Trophoblast cell (in vitro differentiated cells and primary cell): ENCODE data around the gene EAPP.
"Not testable (repeated sequence)": the region's sequence is repeated elsewhere in the genome, so short reads cannot be mapped to it uniquely, and the experiment has no call there.

Source experiments
- DNase-seq, 2 donors: peaks; one replicate each; pipeline ENCODE4 v3.0.0-alpha.2; 2016
- H2AFZ ChIP-seq: 2 replicates; pipeline ENCODE4 v1.6.1; 2013; ENCODE audit warnings: low read length, moderate library complexity, mild to moderate bottlenecking; ENCODE audit not compliant: insufficient read depth, poor library complexity
- H2AK5ac ChIP-seq: 2 replicates; pipeline ENCODE4 v1.6.1; 2013; ENCODE audit warnings: mild to moderate bottlenecking, low read length
- H2BK120ac ChIP-seq: 2 replicates; pipeline ENCODE4 v1.6.1; 2013; ENCODE audit warnings: low read length, mild to moderate bottlenecking, moderate library complexity; ENCODE audit not compliant: insufficient read depth, poor library complexity
- H2BK12ac ChIP-seq: 2 replicates; pipeline ENCODE4 v1.6.1; 2013; ENCODE audit warnings: mild to moderate bottlenecking, low read length, moderate library complexity
- H2BK5ac ChIP-seq: 2 replicates; pipeline ENCODE4 v1.6.1; 2013; ENCODE audit warnings: low read length, low read depth, moderate library complexity, mild to moderate bottlenecking; ENCODE audit not compliant: poor library complexity
- H3K14ac ChIP-seq: 2 replicates; pipeline ENCODE4 v1.6.1; 2013; ENCODE audit warnings: mild to moderate bottlenecking, low read length
- H3K18ac ChIP-seq: 2 replicates; pipeline ENCODE4 v1.6.1; 2013; ENCODE audit warnings: mild to moderate bottlenecking, low read length
- H3K23ac ChIP-seq: 2 replicates; pipeline ENCODE4 v1.6.1; 2013; ENCODE audit warnings: low read length
- H3K27ac ChIP-seq: 2 replicates; pipeline ENCODE4 v1.5.1; 2013; ENCODE audit warnings: low read depth, mild to moderate bottlenecking, inconsistent platforms, low read length, moderate library complexity
- H3K27me3 ChIP-seq: 2 replicates; pipeline ENCODE4 v1.6.1; 2013; ENCODE audit warnings: inconsistent platforms, mild to moderate bottlenecking, low read length, moderate library complexity; ENCODE audit not compliant: insufficient read depth
- H3K36me3 ChIP-seq, 2 experiments: 1 replicate in 1 of 2; 2 replicates in 1 of 2; pipeline ENCODE4 v1.6.1; 2013; ENCODE audit warnings: low read length in 2 of 2, mild to moderate bottlenecking in 2 of 2, moderate library complexity in 1 of 2; ENCODE audit not compliant: insufficient read depth in 2 of 2, control insufficient read depth in 1 of 2
- H3K4ac ChIP-seq: 2 replicates; pipeline ENCODE4 v1.6.1; 2013; ENCODE audit warnings: low read depth, mild to moderate bottlenecking, low read length, moderate library complexity
- H3K4me1 ChIP-seq, 2 experiments: 1 replicate in 1 of 2; 2 replicates in 1 of 2; pipeline ENCODE4 v1.6.1; 2013; ENCODE audit warnings: low read length in 2 of 2, mild to moderate bottlenecking in 2 of 2, moderate library complexity in 1 of 2; ENCODE audit not compliant: insufficient read depth in 2 of 2, control insufficient read depth in 1 of 2
- H3K4me2 ChIP-seq: 2 replicates; pipeline ENCODE4 v1.6.1; 2013; ENCODE audit warnings: inconsistent platforms, mild to moderate bottlenecking, low read length, moderate library complexity
- H3K4me3 ChIP-seq: 2 replicates; pipeline ENCODE4 v1.5.1; 2013; ENCODE audit warnings: mild to moderate bottlenecking, low read depth, low read length, inconsistent platforms
- H3K79me1 ChIP-seq: one replicate; pipeline ENCODE4 v1.6.1; 2013; ENCODE audit warnings: low read length
- H3K79me2 ChIP-seq: 2 replicates; pipeline ENCODE4 v1.6.1; 2013; ENCODE audit warnings: low read length, mild to moderate bottlenecking; ENCODE audit not compliant: control insufficient read depth, insufficient read depth, poor library complexity
- H3K9ac ChIP-seq: 2 replicates; pipeline ENCODE4 v1.6.1; 2013; ENCODE audit warnings: mild to moderate bottlenecking, low read length
- H3K9me3 ChIP-seq: 2 replicates; pipeline ENCODE4 v1.6.1; 2013; ENCODE audit warnings: low read depth, mild to moderate bottlenecking, control low read depth, inconsistent platforms, low read length; ENCODE audit not compliant: insufficient read depth
- H4K12ac ChIP-seq: 2 replicates; pipeline ENCODE4 v1.6.1; 2013; ENCODE audit warnings: low read depth, mild to moderate bottlenecking, low read length, moderate library complexity
- H4K8ac ChIP-seq: 2 replicates; pipeline ENCODE4 v1.6.1; 2013; ENCODE audit warnings: low read depth, mild to moderate bottlenecking, low read length, moderate library complexity
- H4K91ac ChIP-seq: one replicate; pipeline ENCODE4 v1.6.1; 2013; ENCODE audit warnings: low read depth, mild to moderate bottlenecking, low read length, moderate library complexity
- WGBS: extraction: QIAGEN DNeasy Blood & Tissue Kit; methylation state at CpG from one replicate; pipeline ENCODE4 v1.1.7; 2013; ENCODE audit warnings: missing lambda C conversion rate; ENCODE audit not compliant: insufficient read length, insufficient coverage; ENCODE audit errors: extremely low coverage; 5-methylcytosine and 5-hydroxymethylcytosine counted together

EAPP gene

GRCh38 chr14:34479694-34480093 is 59.8 kb downstream of the EAPP start:
- DNase-seq: no peak

GRCh38 chr14:34478261-34478660 is 61.2 kb downstream of the EAPP start:
- Histone ChIP-seq H3K23ac (no peak overlapping the region), H2AK5ac (no peak overlapping the region), H4K91ac (no peak overlapping the region), H2AFZ (no peak overlapping the region), H3K14ac (no peak overlapping the region), H3K27ac (no peak overlapping the region), H2BK120ac (no peak overlapping the region), H3K79me1 (no peaks in the 10 kb centered on the region), H3K9ac (no peak overlapping the region), H3K4ac (no peak overlapping the region), H3K18ac (no peak overlapping the region), H3K36me3 (no peaks in the 10 kb centered on the region), H3K9me3 (no peaks in the 10 kb centered on the region), H4K12ac (no peak overlapping the region), H3K27me3 (no peaks in the 10 kb centered on the region), H3K4me1 (no peaks in the 10 kb centered on the region), H2BK5ac (no peak overlapping the region), H2BK12ac (no peak overlapping the region), H3K4me2 (no peak overlapping the region), H3K4me3 (no peak overlapping the region), H3K79me2 (no peaks in the 10 kb centered on the region), H4K8ac (no peak overlapping the region)
- DNase-seq: no peak
- no CpG with 5 or more reads among the region's 1 CpG for WGBS

More at GRCh38 chr14:34479694-34480093, 59.8 kb downstream of the EAPP start:
- H3K9me3 ChIP-seq: no peaks in the 10 kb centered on the region
- H2AK5ac ChIP-seq: no peak overlapping the region
- H2BK120ac ChIP-seq: no peak overlapping the region
- H3K9ac ChIP-seq: no peak overlapping the region
- no peak overlapping the region for H2BK12ac ChIP-seq
- no peaks in the 10 kb centered on the region for H3K36me3 ChIP-seq
- H3K18ac ChIP-seq: no peak overlapping the region
- no peak overlapping the region for H2AFZ ChIP-seq
- no peaks in the 10 kb centered on the region for H3K79me2 ChIP-seq
- no peak overlapping the region for H3K4ac ChIP-seq
- no peak overlapping the region for H2BK5ac ChIP-seq
- no peaks in the 10 kb centered on the region for H3K79me1 ChIP-seq
- H3K27me3 ChIP-seq: no peaks in the 10 kb centered on the region
- H3K23ac ChIP-seq: no peak overlapping the region
- H3K14ac ChIP-seq: no peak overlapping the region
- no CpG with 5 or more reads among the region's 4 CpGs for WGBS
- H3K4me2 ChIP-seq: no peak overlapping the region
- H4K8ac ChIP-seq: no peak overlapping the region
- H4K12ac ChIP-seq: no peak overlapping the region
- no peaks in the 10 kb centered on the region for H3K4me1 ChIP-seq
- H3K4me3 ChIP-seq: no peak overlapping the region
- H3K27ac ChIP-seq: no peak overlapping the region
- no peak overlapping the region for H4K91ac ChIP-seq

- not testable (repeated sequence) for H2AFZ ChIP-seq
- no CpG with 5 or more reads among the region's 31 CpGs for WGBS
These were observed 63.5 kb downstream of the EAPP start for GRCh38 chr14:34476036-34476435.

GRCh38 chr14:34475163-34475562 is 64.3 kb downstream of the EAPP start:
- Histone ChIP-seq H3K4me2 (no peak overlapping the region), H2BK12ac (no peak overlapping the region), H2BK120ac (no peak overlapping the region), H2BK5ac (no peak overlapping the region), H3K27ac (no peak overlapping the region), H3K79me1 (no peaks in the 10 kb centered on the region), H3K4me1 (no peaks in the 10 kb centered on the region), H3K23ac (no peak overlapping the region), H3K4me3 (no peak overlapping the region), H4K12ac (no peak overlapping the region), H3K36me3 (no peaks in the 10 kb centered on the region), H2AFZ (no peak overlapping the region), H3K9me3 (no peaks in the 10 kb centered on the region), H3K4ac (no peak overlapping the region), H3K27me3 (no peaks in the 10 kb centered on the region), H3K9ac (no peak overlapping the region), H3K18ac (no peak overlapping the region), H2AK5ac (no peak overlapping the region), H4K8ac (no peak overlapping the region), H3K14ac (no peak overlapping the region), H3K79me2 (no peaks in the 10 kb centered on the region), H4K91ac (no peak overlapping the region)
- WGBS: no CpG with 5 or more reads among the region's 6 CpGs
- no peak for DNase-seq

More at GRCh38 chr14:34476036-34476435, 63.5 kb downstream of the EAPP start:
- not testable (repeated sequence) for H3K4ac ChIP-seq, H4K91ac ChIP-seq, DNase-seq, H4K8ac ChIP-seq, H3K9me3 ChIP-seq, H2BK12ac ChIP-seq, H3K18ac ChIP-seq, H2BK120ac ChIP-seq, H3K27me3 ChIP-seq, H3K79me2 ChIP-seq, H3K36me3 ChIP-seq, H2AK5ac ChIP-seq, H3K27ac ChIP-seq, H3K23ac ChIP-seq, H2BK5ac ChIP-seq, H3K4me3 ChIP-seq, H3K9ac ChIP-seq, H3K4me1 ChIP-seq, H3K4me2 ChIP-seq, H3K14ac ChIP-seq, H3K79me1 ChIP-seq, H4K12ac ChIP-seq
